Caco-2 (cell line): ENCODE measurements around the gene WDR6. TPM values are rescaled to one million over a fixed set of nuclear protein-coding genes. Genes with fewer than 3 reads are reported as not detected.

ENCODE experiments used
- BruUV-seq: library from RNA; stranded (reverse); fragments of 400-500 nt; replicated peaks from 2 replicates; lab custom pipeline; 2021; lab: Mats Ljungman, UMichigan
- CTCF ChIA-PET: fragments of 300-600 bp; sonication (Branson Sonifier 250); formaldehyde crosslinking; loops from one replicate; lab custom pipeline; 2022; ENCODE audit warnings: antibody characterized with exemption; lab: Charles Lee
- POLR2A ChIA-PET: fragments of 300-600 bp; sonication (Branson Sonifier 250); formaldehyde crosslinking; loops from one replicate; lab custom pipeline; 2022; ENCODE audit warnings: antibody characterized with exemption; lab: Charles Lee
- DNase-seq, 2 experiments: peaks; one replicate each; pipeline versions ENCODE4 v3.0.0 to v3.0.0-alpha.2; 2020 to 2022
- H3K27me3 ChIP-seq: replicated peaks from 2 replicates; pipeline ENCODE4 v1.6.0; 2011; ENCODE audit warnings: low read length; ENCODE audit not compliant: control insufficient read depth, insufficient read depth
- H3K36me3 ChIP-seq: 2 replicates; pipeline ENCODE4 v1.5.1; 2011; ENCODE audit warnings: low read length; ENCODE audit not compliant: control insufficient read depth, insufficient read depth
- H3K4me1 ChIP-seq: fragments of 250-450 bp; sonication (Bioruptor Pico); 2 replicates; pipeline ENCODE4 v1.5.1; 2020; ENCODE audit warnings: mild to moderate bottlenecking
- H3K4me3 ChIP-seq: 2 replicates; pipeline ENCODE4 v1.5.1; 2011; ENCODE audit warnings: low read depth, mild to moderate bottlenecking, control low read depth, low read length
- H3K9me3 ChIP-seq: fragments of 250-450 bp; sonication (Bioruptor Pico); 2 replicates; pipeline ENCODE4 v1.5.1; 2020; ENCODE audit warnings: mild to moderate bottlenecking, moderate library complexity
- H3K27ac Mint-ChIP-seq: one replicate; pipeline ENCODE4 v1.8.0; 2022; ENCODE audit warnings: mixed read lengths; ENCODE audit not compliant: unreplicated experiment
- H3K27me3 Mint-ChIP-seq: one replicate; pipeline ENCODE4 v1.8.0; 2022; ENCODE audit warnings: mixed read lengths; ENCODE audit not compliant: insufficient read depth, unreplicated experiment
- H3K36me3 Mint-ChIP-seq: one replicate; pipeline ENCODE4 v1.8.0; 2022; ENCODE audit warnings: mild to moderate bottlenecking, mixed read lengths; ENCODE audit not compliant: insufficient read depth, unreplicated experiment
- H3K4me1 Mint-ChIP-seq: one replicate; pipeline ENCODE4 v1.8.0; 2022; ENCODE audit warnings: low read depth, mixed read lengths; ENCODE audit not compliant: unreplicated experiment
- H3K4me3 Mint-ChIP-seq: one replicate; pipeline ENCODE4 v1.8.0; 2022; ENCODE audit warnings: mild to moderate bottlenecking, moderate library complexity, mixed read lengths; ENCODE audit not compliant: unreplicated experiment
- H3K9me3 Mint-ChIP-seq: one replicate; pipeline ENCODE4 v1.8.0; 2022; ENCODE audit warnings: mixed read lengths; ENCODE audit not compliant: unreplicated experiment
- intact Hi-C: fragments of 100-400 bp; cut with micrococcal nuclease; formaldehyde crosslinking; loops from one replicate; pipeline ENCODE4 v1.10.0; 2022; ENCODE audit not compliant: unreplicated experiment
- total RNA-seq: library from RNA; stranded (reverse); gene quantifications from 2 replicates; pipeline ENCODE4 v1.2.3, GENCODE V29; 2022
- TF ChIP-seq, protein P1 (sequence below), 2 experiments: fragments of 200-600 bp in 1 of 2; IDR thresholded peaks; 1 replicate in 1 of 2; 2 replicates in 1 of 2; pipeline versions ENCODE4 v1.5.1 to v1.8.0; 2011 to 2022; ENCODE audit warnings: antibody characterized with exemption in 1 of 2, control low read depth in 1 of 2, inconsistent platforms in 1 of 2, low read depth in 1 of 2, low read length in 1 of 2, mild to moderate bottlenecking in 1 of 2, moderate library complexity in 1 of 2; ENCODE audit not compliant: insufficient read depth in 1 of 2, severe bottlenecking in 1 of 2, unreplicated experiment in 1 of 2

Gene WDR6
- total RNA-seq, 1 experiment from 2014 or later = 184 TPM

DNA sequence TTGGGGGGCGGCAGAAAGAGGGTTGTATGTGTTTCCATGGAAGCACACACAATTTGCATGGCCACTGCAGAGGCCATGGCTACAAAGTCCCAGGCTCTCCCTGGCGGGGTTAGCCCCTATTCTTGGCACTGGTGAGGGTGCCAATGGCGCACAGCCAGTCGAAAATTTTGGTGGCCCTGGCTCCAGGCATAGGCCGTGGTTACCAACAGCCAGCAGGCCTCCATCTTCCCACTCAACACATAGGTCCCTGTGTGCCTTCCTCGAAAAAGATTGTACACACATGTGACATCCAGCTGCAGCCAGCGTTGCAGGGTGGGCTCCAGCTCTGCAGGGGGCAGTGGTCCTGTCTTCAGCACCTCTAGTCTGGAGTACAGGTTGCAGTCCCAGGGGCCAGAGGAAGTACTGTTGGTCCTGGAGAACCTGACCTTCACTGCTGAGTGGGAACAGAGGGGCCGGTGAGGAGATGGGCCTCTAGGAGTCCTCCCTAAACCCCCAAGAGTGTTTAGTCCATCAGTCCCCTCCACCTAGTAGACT lies 10.0 kb upstream of the WDR6 start:
- no peak for DNase-seq
- Mint-ChIP-seq H3K9me3 (no peaks in the 10 kb centered on the region), H3K27me3 (no peaks in the 10 kb centered on the region), H3K27ac (no peak overlapping the region), H3K4me3 (no peak overlapping the region), H3K36me3 (peaks cover 27% of the 10 kb centered on the region), H3K4me1 (no peaks in the 10 kb centered on the region)
- Histone ChIP-seq H3K9me3 (no peaks in the 10 kb centered on the region), H3K27me3 (no peaks in the 10 kb centered on the region), H3K4me3 (no peak overlapping the region), H3K36me3 (peaks cover 2% of the 10 kb centered on the region; the same call in 1 of the 2 replicates), H3K4me1 (no peaks in the 10 kb centered on the region)
- no TSS peak for BruUV-seq
- intact Hi-C loops = no loop called here
- POLR2A ChIA-PET = interaction anchor here (0.9 kb wide), 1 partner anchor 10 kb away, joined by 3 read pairs; no protein-coding TSS in a partner anchor
- CTCF ChIA-PET = interaction anchor here (2.5 kb wide), 1 partner anchor 9 kb away, joined by 8 read pairs; no protein-coding TSS in a partner anchor
- TF ChIP-seq, protein P1, sequence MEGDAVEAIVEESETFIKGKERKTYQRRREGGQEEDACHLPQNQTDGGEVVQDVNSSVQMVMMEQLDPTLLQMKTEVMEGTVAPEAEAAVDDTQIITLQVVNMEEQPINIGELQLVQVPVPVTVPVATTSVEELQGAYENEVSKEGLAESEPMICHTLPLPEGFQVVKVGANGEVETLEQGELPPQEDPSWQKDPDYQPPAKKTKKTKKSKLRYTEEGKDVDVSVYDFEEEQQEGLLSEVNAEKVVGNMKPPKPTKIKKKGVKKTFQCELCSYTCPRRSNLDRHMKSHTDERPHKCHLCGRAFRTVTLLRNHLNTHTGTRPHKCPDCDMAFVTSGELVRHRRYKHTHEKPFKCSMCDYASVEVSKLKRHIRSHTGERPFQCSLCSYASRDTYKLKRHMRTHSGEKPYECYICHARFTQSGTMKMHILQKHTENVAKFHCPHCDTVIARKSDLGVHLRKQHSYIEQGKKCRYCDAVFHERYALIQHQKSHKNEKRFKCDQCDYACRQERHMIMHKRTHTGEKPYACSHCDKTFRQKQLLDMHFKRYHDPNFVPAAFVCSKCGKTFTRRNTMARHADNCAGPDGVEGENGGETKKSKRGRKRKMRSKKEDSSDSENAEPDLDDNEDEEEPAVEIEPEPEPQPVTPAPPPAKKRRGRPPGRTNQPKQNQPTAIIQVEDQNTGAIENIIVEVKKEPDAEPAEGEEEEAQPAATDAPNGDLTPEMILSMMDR (IDR thresholded peaks at IDR 0.05; ENCODE audit: insufficient read depth in 1 of 2, low read depth in 1 of 2, low read length in 1 of 2, severe bottlenecking in 1 of 2, unreplicated experiment in 1 of 2) = no peak

DNA sequence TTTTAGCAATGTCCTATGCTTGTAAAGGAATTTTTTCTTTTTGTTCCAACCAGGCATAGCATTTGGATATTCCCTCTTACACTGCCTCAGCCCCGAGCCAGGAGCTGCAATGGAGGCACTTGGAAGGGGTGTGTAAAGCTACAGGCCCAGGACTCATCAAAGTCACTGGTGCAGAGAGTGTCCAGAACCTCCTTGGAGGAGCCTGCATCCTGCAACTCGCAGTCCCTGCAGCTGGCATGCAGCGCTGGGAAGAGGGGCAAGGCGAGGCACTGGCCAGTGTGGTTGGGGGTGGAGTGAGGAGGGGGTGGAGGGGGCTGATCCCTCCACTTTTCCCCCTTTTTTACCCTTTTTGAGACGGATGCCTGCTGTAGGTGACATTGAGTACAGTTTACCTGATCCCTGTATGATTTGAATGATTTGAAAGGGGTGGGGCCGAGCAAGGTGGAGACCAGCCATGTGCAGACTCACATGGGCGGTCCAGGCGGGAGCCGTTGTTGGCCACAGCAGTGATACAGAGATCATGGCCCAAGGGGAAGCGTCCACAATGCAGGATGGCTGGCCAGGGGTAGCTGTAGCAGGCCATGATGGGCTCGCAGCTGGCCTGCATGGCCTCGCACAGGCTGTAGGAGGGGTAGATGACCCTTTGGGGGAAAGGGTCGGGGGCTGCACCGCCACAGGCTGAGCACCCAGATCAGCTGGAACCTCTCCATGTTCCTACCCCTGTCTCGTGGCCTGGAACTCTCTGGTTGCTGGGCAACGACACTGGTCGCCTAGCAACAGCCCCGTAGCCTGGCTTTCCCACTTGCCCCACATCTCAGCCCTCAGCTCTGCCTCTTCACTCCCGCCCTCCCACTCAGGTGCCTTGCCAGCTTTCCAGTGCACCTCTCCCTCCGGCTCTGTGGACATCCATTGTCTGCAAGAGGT lies 9.2 kb upstream of the WDR6 start:
- Mint-ChIP-seq H3K27ac (no peak overlapping the region), H3K27me3 (no peaks in the 10 kb centered on the region), H3K4me1 (no peaks in the 10 kb centered on the region), H3K4me3 (no peak overlapping the region), H3K9me3 (no peaks in the 10 kb centered on the region), H3K36me3 (peaks cover 29% of the 10 kb centered on the region)
- intact Hi-C loops = no loop called here
- TF ChIP-seq, protein P1 (IDR thresholded peaks at IDR 0.05; ENCODE audit: insufficient read depth in 1 of 2, low read depth in 1 of 2, low read length in 1 of 2, severe bottlenecking in 1 of 2, unreplicated experiment in 1 of 2) = no peak
- H3K9me3 ChIP-seq = no peaks in the 10 kb centered on the region
- ChIA-PET CTCF (interaction anchor here (2.5 kb wide), 1 partner anchor 10 kb away, joined by 8 read pairs; no protein-coding TSS in a partner anchor), POLR2A (no interaction called here)
- no peak for DNase-seq
- H3K27me3 ChIP-seq = no peaks in the 10 kb centered on the region
- no TSS peak for BruUV-seq
- H3K4me3 ChIP-seq = no peak overlapping the region
- H3K36me3 ChIP-seq = peaks cover 2% of the 10 kb centered on the region; the same call in 1 of the 2 replicates
- no peaks in the 10 kb centered on the region for H3K4me1 ChIP-seq

DNA sequence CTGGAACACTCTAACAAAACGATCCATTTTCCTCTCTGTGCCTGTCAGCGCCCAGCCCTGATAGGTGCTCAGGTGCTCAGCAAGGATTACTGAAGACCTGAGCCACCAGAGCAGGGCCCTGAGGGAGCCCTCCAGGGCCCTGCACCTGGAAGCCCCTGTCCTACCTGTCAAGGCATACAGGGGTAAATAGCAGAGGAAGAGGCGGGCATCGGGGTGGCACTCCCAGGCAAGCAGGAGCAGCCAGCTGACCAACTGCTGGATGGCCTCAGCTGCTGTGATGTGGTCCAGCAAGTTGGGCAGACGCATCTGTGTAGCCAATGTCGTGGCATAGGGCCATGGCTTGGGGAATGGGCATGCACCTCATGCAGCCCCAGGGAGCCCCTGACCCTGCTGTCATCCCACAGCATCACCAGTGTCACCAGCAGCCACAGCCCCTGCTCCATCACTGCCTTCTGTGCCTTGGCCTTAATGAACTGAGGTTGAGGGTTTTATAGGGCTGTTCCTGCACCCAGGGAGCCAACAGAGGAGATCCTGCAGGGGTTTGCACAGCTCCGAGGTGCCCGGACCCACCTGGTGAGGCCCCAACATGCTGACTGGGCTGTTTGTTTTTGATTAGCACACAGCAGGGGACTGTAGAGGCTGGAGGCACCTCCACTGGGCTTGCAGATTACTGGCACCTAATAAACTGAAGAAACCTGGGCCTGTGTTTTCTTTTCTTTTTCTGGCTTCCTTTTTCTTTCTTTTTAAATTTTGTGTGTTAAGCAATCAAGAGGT lies 7.9 kb upstream of the WDR6 start:
- no peak overlapping the region for H3K27ac Mint-ChIP-seq
- H3K27me3 Mint-ChIP-seq = no peaks in the 10 kb centered on the region
- no TSS peak for BruUV-seq
- intact Hi-C loops = no loop called here
- H3K36me3 Mint-ChIP-seq = peaks cover 17% of the 10 kb centered on the region
- Histone ChIP-seq H3K4me3 (no peak overlapping the region), H3K9me3 (no peaks in the 10 kb centered on the region), H3K27me3 (no peaks in the 10 kb centered on the region), H3K36me3 (peaks cover 2% of the 10 kb centered on the region; the same call in 1 of the 2 replicates), H3K4me1 (peaks cover 5% of the 10 kb centered on the region)
- ChIA-PET POLR2A (no interaction called here), CTCF (no interaction called here)
- no peak for DNase-seq
- TF ChIP-seq, protein P1 (IDR thresholded peaks at IDR 0.05; ENCODE audit: insufficient read depth in 1 of 2, low read depth in 1 of 2, low read length in 1 of 2, severe bottlenecking in 1 of 2, unreplicated experiment in 1 of 2) = no peak
- H3K4me3 Mint-ChIP-seq = no peak overlapping the region
- H3K9me3 Mint-ChIP-seq = no peaks in the 10 kb centered on the region
- no peaks in the 10 kb centered on the region for H3K4me1 Mint-ChIP-seq
